Measurements from ENCODE around the gene PTPRCAP. TPM values are rescaled to one million over a fixed set of nuclear protein-coding genes. Genes with fewer than 3 reads are reported as not detected.

PTPRCAP gene
- total and polyA plus RNA-seq, 10 of the 15 experiments (the other 5 are each of a cell fraction or from before 2014, with no cell fraction given), result 4.7 to 266 (median 125) TPM

DNA sequence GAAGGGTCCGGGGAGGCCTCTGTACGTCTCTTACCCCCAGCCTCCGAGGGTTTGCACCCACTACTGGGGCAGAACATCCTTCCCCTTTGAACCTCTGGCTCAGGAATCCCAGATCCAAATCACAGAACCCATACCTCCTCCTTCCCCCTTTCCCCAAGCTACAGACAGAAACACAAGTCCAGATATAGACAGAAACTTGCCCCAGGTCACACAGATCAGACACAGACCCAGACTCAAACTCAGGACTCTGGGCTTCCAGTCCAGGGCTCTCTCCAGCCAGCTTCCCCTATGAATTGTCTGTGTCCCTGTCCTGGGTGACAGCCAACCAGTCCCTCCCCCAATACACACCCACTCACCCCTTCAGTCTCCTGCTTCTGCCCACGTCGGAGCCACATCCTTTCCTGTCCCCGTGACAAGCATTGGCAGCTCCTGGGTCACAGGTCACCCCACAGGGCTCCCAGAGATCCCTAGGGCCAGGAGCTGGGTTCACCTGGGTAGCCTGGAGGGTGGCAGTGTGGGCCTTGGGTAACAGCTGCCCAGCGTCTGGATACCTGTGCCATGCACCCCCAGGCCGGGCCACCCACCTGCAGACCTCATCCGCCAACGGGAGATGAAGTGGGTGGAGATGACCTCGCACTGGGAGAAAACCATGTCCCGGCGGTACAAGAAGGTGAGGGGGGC lies 32.8 kb downstream of the PTPRCAP start:
- no peaks in the 10 kb centered on the region; the same call in 1 of the 2 replicates for H4K20me1 ChIP-seq (ENCODE audit: control insufficient read depth, insufficient read depth)
- TF ChIP-seq NR2C1 (IDR thresholded peaks at IDR 0.05), result peak; percentile 61; the same call in 1 of the 2 replicates
- no peak for TF ChIP-seq WRNIP1 (IDR thresholded peaks at IDR 0.05; ENCODE audit: borderline replicate concordance, low read depth, low read length)
- TF ChIP-seq DPF2 (IDR thresholded peaks at IDR 0.05), result peak; percentile 57; the same call in 1 of the 2 replicates
- TF ChIP-seq, protein P1, sequence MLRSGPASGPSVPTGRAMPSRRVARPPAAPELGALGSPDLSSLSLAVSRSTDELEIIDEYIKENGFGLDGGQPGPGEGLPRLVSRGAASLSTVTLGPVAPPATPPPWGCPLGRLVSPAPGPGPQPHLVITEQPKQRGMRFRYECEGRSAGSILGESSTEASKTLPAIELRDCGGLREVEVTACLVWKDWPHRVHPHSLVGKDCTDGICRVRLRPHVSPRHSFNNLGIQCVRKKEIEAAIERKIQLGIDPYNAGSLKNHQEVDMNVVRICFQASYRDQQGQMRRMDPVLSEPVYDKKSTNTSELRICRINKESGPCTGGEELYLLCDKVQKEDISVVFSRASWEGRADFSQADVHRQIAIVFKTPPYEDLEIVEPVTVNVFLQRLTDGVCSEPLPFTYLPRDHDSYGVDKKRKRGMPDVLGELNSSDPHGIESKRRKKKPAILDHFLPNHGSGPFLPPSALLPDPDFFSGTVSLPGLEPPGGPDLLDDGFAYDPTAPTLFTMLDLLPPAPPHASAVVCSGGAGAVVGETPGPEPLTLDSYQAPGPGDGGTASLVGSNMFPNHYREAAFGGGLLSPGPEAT (IDR thresholded peaks at IDR 0.05; ENCODE audit: low read depth), result peak; percentile 51; the same call in 1 of the 2 replicates
- TF ChIP-seq RAD21 (IDR thresholded peaks at IDR 0.05; ENCODE audit: insufficient read depth, low read depth, low read length), result no peak
- TF ChIP-seq RUNX3 (IDR thresholded peaks at IDR 0.05; ENCODE audit: low read length), result no peak
- no peak for TF ChIP-seq ZNF384 (IDR thresholded peaks at IDR 0.05; ENCODE audit: borderline replicate concordance, low read depth, low read length)
- TF ChIP-seq EED (IDR thresholded peaks at IDR 0.05; ENCODE audit: low read depth), result 0 out of 2 replicates have a peak, but pooled peaks have one; percentile 14
- TF ChIP-seq IKZF2 (IDR thresholded peaks at IDR 0.05), result peak; percentile 55 to 71; a peak in 2 of 4 replicates
- no peak for TF ChIP-seq ZNF274 (IDR thresholded peaks at IDR 0.05; ENCODE audit: insufficient read depth, insufficient read length)
- 0 out of 2 replicates have a peak, but pooled peaks have one; percentile 52 for TF ChIP-seq HDGF (IDR thresholded peaks at IDR 0.05)
- TF ChIP-seq EGR1 (IDR thresholded peaks at IDR 0.05; ENCODE audit: borderline replicate concordance in 1 of 2, low read depth in 2 of 2, low read length in 2 of 2), result peak in 1 of 2 experiments; percentile 78; a peak in 1 of 3 replicates
- TF ChIP-seq KDM1A (IDR thresholded peaks at IDR 0.05; ENCODE audit: borderline replicate concordance), result no peak
- peak; percentile 52; the same call in 1 of the 2 replicates for TF ChIP-seq ATF7 (IDR thresholded peaks at IDR 0.05; ENCODE audit: low read depth)
- TF ChIP-seq HDAC6 (IDR thresholded peaks at IDR 0.05; ENCODE audit: unreplicated experiment), result no peak
- 0 out of 2 replicates have a peak, but pooled peaks have one; percentile 28 for TF ChIP-seq MTA2 (IDR thresholded peaks at IDR 0.05; ENCODE audit: low read depth)
- TF ChIP-seq CREM (IDR thresholded peaks at IDR 0.05; ENCODE audit: low read depth), result no peak
- TF ChIP-seq, protein P2, sequence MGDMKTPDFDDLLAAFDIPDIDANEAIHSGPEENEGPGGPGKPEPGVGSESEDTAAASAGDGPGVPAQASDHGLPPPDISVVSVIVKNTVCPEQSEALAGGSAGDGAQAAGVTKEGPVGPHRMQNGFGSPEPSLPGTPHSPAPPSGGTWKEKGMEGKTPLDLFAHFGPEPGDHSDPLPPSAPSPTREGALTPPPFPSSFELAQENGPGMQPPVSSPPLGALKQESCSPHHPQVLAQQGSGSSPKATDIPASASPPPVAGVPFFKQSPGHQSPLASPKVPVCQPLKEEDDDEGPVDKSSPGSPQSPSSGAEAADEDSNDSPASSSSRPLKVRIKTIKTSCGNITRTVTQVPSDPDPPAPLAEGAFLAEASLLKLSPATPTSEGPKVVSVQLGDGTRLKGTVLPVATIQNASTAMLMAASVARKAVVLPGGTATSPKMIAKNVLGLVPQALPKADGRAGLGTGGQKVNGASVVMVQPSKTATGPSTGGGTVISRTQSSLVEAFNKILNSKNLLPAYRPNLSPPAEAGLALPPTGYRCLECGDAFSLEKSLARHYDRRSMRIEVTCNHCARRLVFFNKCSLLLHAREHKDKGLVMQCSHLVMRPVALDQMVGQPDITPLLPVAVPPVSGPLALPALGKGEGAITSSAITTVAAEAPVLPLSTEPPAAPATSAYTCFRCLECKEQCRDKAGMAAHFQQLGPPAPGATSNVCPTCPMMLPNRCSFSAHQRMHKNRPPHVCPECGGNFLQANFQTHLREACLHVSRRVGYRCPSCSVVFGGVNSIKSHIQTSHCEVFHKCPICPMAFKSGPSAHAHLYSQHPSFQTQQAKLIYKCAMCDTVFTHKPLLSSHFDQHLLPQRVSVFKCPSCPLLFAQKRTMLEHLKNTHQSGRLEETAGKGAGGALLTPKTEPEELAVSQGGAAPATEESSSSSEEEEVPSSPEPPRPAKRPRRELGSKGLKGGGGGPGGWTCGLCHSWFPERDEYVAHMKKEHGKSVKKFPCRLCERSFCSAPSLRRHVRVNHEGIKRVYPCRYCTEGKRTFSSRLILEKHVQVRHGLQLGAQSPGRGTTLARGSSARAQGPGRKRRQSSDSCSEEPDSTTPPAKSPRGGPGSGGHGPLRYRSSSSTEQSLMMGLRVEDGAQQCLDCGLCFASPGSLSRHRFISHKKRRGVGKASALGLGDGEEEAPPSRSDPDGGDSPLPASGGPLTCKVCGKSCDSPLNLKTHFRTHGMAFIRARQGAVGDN (IDR thresholded peaks at IDR 0.05), result peak; percentile 59
- TF ChIP-seq BACH1 (IDR thresholded peaks at IDR 0.05; ENCODE audit: borderline replicate concordance), result peak; percentile 39; the same call in 1 of the 2 replicates

More for the DNA sequence above, 32.8 kb downstream of the PTPRCAP start:
- ChIA-PET SMC1A (ENCODE audit: uncharacterized antibody, unreplicated experiment) (interaction anchor here (0.8 to 5.7 kb wide), 9 partner anchors 9 to 84 kb away, joined by 3 to 46 read pairs (median 6); partner anchors contain the start of genes AIP, PTPRCAP, RPS6KB2 and TMEM134), RAD21 (ENCODE audit: unreplicated experiment) (interaction anchor here (1.1 to 6.4 kb wide), 11 partner anchors 24 to 103 kb away, joined by 4 to 112 read pairs (median 4); partner anchors contain the start of genes AIP, CDK2AP2, PITPNM1 and PTPRCAP), POLR2A (interaction anchor here (0.6 to 7.3 kb wide), 19 partner anchors 8 to 184 kb away, joined by 3 to 112 read pairs (median 13); partner anchors contain the start of genes AIP, PITPNM1, POLD4 and PTPRCAP), CTCF (interaction anchor here (0.6 to 5.0 kb wide), 12 partner anchors 9 to 255 kb away, joined by 3 to 53 read pairs (median 5); partner anchors contain the start of genes AIP, CORO1B, PITPNM1 and PTPRCAP)
- H3K27me3 ChIP-seq (replicated peaks in 1 of 2; ENCODE audit: control insufficient read depth in 2 of 2, insufficient read depth in 2 of 2, low read length in 1 of 2), result no peaks in the 10 kb centered on the region
- peak overlapping the region; percentile 91 for H3K9ac ChIP-seq (ENCODE audit: control insufficient read depth, insufficient read depth, low read length)
- no peak overlapping the region for H2AFZ ChIP-seq (ENCODE audit: control insufficient read depth, low read depth, low read length)
- no peaks in the 10 kb centered on the region; the same call in 2 of the 3 replicates for H3K9me3 ChIP-seq (replicated peaks; ENCODE audit: control insufficient read depth, insufficient read depth, low read length)
- BruUV-seq (replicated peaks), result no TSS peak
- peaks cover 70% of the 10 kb centered on the region for H3K4me1 ChIP-seq (ENCODE audit: control insufficient read depth, insufficient read depth, low read length)
- intact Hi-C loops (cut with micrococcal nuclease; ENCODE audit: unreplicated experiment) (loop anchor here (5.0 kb wide), 1 partner anchor 33 kb away; the partner anchor contains the start of gene PTPRCAP), in situ Hi-C loops (cut with MboI) (no loop called here)
- peaks cover 49% of the 10 kb centered on the region for H3K79me2 ChIP-seq (ENCODE audit: control insufficient read depth, insufficient read depth, low read length)
- peak overlapping the region; percentile 82 for H3K4me3 ChIP-seq
- H3K4me2 ChIP-seq (ENCODE audit: control insufficient read depth, insufficient read depth), result peak overlapping the region; percentile 69
- peaks cover 0 to 6% of the 10 kb centered on the region in 2 experiments; a peak in 2 of 4 replicates for H3K36me3 ChIP-seq (ENCODE audit: control insufficient read depth in 2 of 2, insufficient read depth in 2 of 2, low read length in 1 of 2)
- peak overlapping the region; percentile 99 for H3K27ac ChIP-seq (ENCODE audit: control insufficient read depth, insufficient read depth)
- no peak for FAIRE-seq
- ATAC-seq, result no peak
- WGBS (ENCODE audit: insufficient coverage, insufficient replicate concordance, low lambda C conversion rate, missing lambda C conversion rate), result 3% methylated on average over 13 of the region's 13 CpGs
- no peak for DNase-seq (ENCODE audit: low read depth, low spot score)

All from GM12878 (cell line).